Cardiac atrium fibroblast (primary cell): ENCODE data around the gene ALKAL2. TPM values are rescaled to one million over a fixed set of nuclear protein-coding genes. Genes with fewer than 3 reads are reported as not detected.

ENCODE experiments used
- total RNA-seq: library from RNA; depleted of rRNA; stranded (reverse); fragments of >200 nt; gene quantifications from 2 replicates; pipeline ENCODE4 v1.2.3, GENCODE V29; 2015

ALKAL2 gene
- total RNA-seq = 1.9 TPM in 1 of 2 replicates, not detected in the other

GRCh38 chr2:287911-288757 is at the start of gene ALKAL2:
Gene ALKAL2, minus strand, starts transcription at chr2:288091. Its CDS starts 256 bp downstream, at chr2:287835.

GRCh38 chr2:264493-265468 is 23.1 kb downstream of the ALKAL2 start, which contains the start of gene ACP1:
Gene ACP1, plus strand, starts transcription at chr2:264947. Its CDS starts 18 bp downstream, at chr2:264965.

GRCh38 chr2:263774-264492 is 24.0 kb downstream of the ALKAL2 start, which contains the start of gene SH3YL1:
Gene SH3YL1, minus strand, starts transcription at chr2:264032. Its CDS starts 48 bp downstream, at chr2:263984.

Other genes with a start within 250 kb of the ALKAL2 start
- gene FAM110C, start 241.6 kb downstream of the ALKAL2 start, total RNA-seq = not detected in 2 replicates
- 29.2 and 33.2 TPM in 2 replicates for gene SH3YL1, start 24.1 kb downstream of the ALKAL2 start, total RNA-seq
- gene ACP1, start 23.1 kb downstream of the ALKAL2 start, total RNA-seq = 87.2 and 89.7 TPM in 2 replicates